Right lobe of liver (tissue), 4 donors: ENCODE data around the gene WDR62.

Experiments used
- CTCF ChIP-seq, 4 donors: fragments of 200-600 bp in 3 of 4; fragments of 450-650 bp in 1 of 4; IDR thresholded peaks; one replicate each; pipeline versions ENCODE4 v1.5.1 to v1.8.0; 2016 to 2022; ENCODE audit warnings: antibody characterized with exemption in 4 of 4, mild to moderate bottlenecking in 2 of 4
- POLR2A ChIP-seq: fragments of 450-650 bp; IDR thresholded peaks from one replicate; pipeline ENCODE4 v1.6.1; 2017; ENCODE audit warnings: antibody characterized with exemption, mild to moderate bottlenecking
- donor health status: DM: no; HTN: no; CAD: no.
- donor health status: DM: no; HTN: no; CAD: no.
- donor health status: DM: no; HTN: yes; CAD: no.

GRCh38 chr19:36026091-36026876 is 28.4 kb upstream of the WDR62 start:
- TF ChIP-seq CTCF (IDR thresholded peaks at IDR 0.05) (no peak), POLR2A (no peak)
